ENCODE data around the gene SS18.

SS18 gene

GRCh38 chr18:25990473-25990872 is 99.9 kb downstream of the SS18 start:
- TF ChIP-seq CTCF (IDR thresholded peaks at IDR 0.05), result no peak
- no peak overlapping the region for H3K4me3 Mint-ChIP-seq
- H3K9me3 Mint-ChIP-seq, result no peaks in the 10 kb centered on the region
- no peaks in the 10 kb centered on the region for H3K36me3 Mint-ChIP-seq (ENCODE audit: low read depth)
- no peak for DNase-seq
- no peak overlapping the region for H3K27ac Mint-ChIP-seq
- peaks cover 12% of the 10 kb centered on the region for H3K4me1 Mint-ChIP-seq
- H3K27me3 Mint-ChIP-seq (ENCODE audit: low read depth, poor library complexity), result peaks cover 2% of the 10 kb centered on the region

- Mint-ChIP-seq H3K4me3 (no peak overlapping the region), H3K9me3 (no peaks in the 10 kb centered on the region), H3K36me3 (ENCODE audit: low read depth) (no peaks in the 10 kb centered on the region), H3K4me1 (peaks cover 12% of the 10 kb centered on the region), H3K27ac (no peak overlapping the region), H3K27me3 (ENCODE audit: low read depth, poor library complexity) (peaks cover 7% of the 10 kb centered on the region)
- no peak for DNase-seq
- TF ChIP-seq CTCF (IDR thresholded peaks at IDR 0.05), result no peak
These were observed 104.6 kb downstream of the SS18 start for GRCh38 chr18:25985707-25986394.

GRCh38 chr18:25983730-25984129 is 106.7 kb downstream of the SS18 start:
- Mint-ChIP-seq H3K36me3 (ENCODE audit: low read depth) (no peaks in the 10 kb centered on the region), H3K4me1 (peaks cover 6% of the 10 kb centered on the region), H3K27ac (no peak overlapping the region), H3K4me3 (no peak overlapping the region), H3K9me3 (no peaks in the 10 kb centered on the region), H3K27me3 (ENCODE audit: low read depth, poor library complexity) (peaks cover 5% of the 10 kb centered on the region)
- no peak for DNase-seq
- no peak for TF ChIP-seq CTCF (IDR thresholded peaks at IDR 0.05)

- Mint-ChIP-seq H3K4me1 (peaks cover 6% of the 10 kb centered on the region), H3K36me3 (ENCODE audit: low read depth) (no peaks in the 10 kb centered on the region), H3K27me3 (ENCODE audit: low read depth, poor library complexity) (peaks cover 5% of the 10 kb centered on the region), H3K9me3 (no peaks in the 10 kb centered on the region), H3K4me3 (no peak overlapping the region), H3K27ac (no peak overlapping the region)
- DNase-seq, result no peak
- no peak for TF ChIP-seq CTCF (IDR thresholded peaks at IDR 0.05)
These were observed 107.5 kb downstream of the SS18 start for GRCh38 chr18:25982961-25983360.

GRCh38 chr18:25982153-25982552 is 108.3 kb downstream of the SS18 start:
- peaks cover 5% of the 10 kb centered on the region for H3K27me3 Mint-ChIP-seq (ENCODE audit: low read depth, poor library complexity)
- DNase-seq, result no peak
- H3K4me1 Mint-ChIP-seq, result peaks cover 6% of the 10 kb centered on the region
- H3K27ac Mint-ChIP-seq, result no peak overlapping the region
- no peaks in the 10 kb centered on the region for H3K36me3 Mint-ChIP-seq (ENCODE audit: low read depth)
- no peak overlapping the region for H3K4me3 Mint-ChIP-seq
- no peak for TF ChIP-seq CTCF (IDR thresholded peaks at IDR 0.05)
- H3K9me3 Mint-ChIP-seq, result no peaks in the 10 kb centered on the region

- Mint-ChIP-seq H3K27ac (no peak overlapping the region), H3K4me3 (no peak overlapping the region), H3K4me1 (no peaks in the 10 kb centered on the region), H3K9me3 (no peaks in the 10 kb centered on the region), H3K27me3 (ENCODE audit: low read depth, poor library complexity) (peaks cover 5% of the 10 kb centered on the region), H3K36me3 (ENCODE audit: low read depth) (no peaks in the 10 kb centered on the region)
- no peak for DNase-seq
- TF ChIP-seq CTCF (IDR thresholded peaks at IDR 0.05), result no peak
These were observed 110.9 kb downstream of the SS18 start for GRCh38 chr18:25979369-25980040.

All from nephron progenitor cell (in vitro differentiated cells).